H1 (cell line): ENCODE measurements around the gene NDUFS7.

ENCODE experiments used
- ATF2 ChIP-seq: IDR thresholded peaks from 2 replicates; pipeline ENCODE4 v1.6.1; 2012; ENCODE audit warnings: low read length, inconsistent platforms
- CTCF ChIP-seq, 3 experiments: IDR thresholded peaks; 1 replicate in 2 of 3; 2 replicates in 1 of 3; pipeline versions ENCODE4 v1.5.1 to v1.6.1; 2011; ENCODE audit warnings: low read length in 3 of 3, mild to moderate bottlenecking in 3 of 3, inconsistent platforms in 2 of 3, low read depth in 1 of 3, moderate library complexity in 1 of 3; ENCODE audit not compliant: insufficient read depth in 1 of 3; ENCODE audit errors: control extremely low read depth in 1 of 3
- EZH2 ChIP-seq: fragments of 200-600 bp; sonication (generic); IDR thresholded peaks from 2 replicates; pipeline ENCODE4 v1.7.1; 2012; ENCODE audit warnings: low read depth, mild to moderate bottlenecking, moderate library complexity, low read length, inconsistent platforms; ENCODE audit not compliant: severe bottlenecking
- FOSL1 ChIP-seq: IDR thresholded peaks from 2 replicates; pipeline ENCODE4 v1.6.1; 2011; ENCODE audit warnings: mild to moderate bottlenecking, low read depth, low read length, moderate library complexity; ENCODE audit not compliant: insufficient read depth
- JUN ChIP-seq: IDR thresholded peaks from 2 replicates; pipeline ENCODE4 v1.6.1; 2011; ENCODE audit warnings: low read depth, mild to moderate bottlenecking, improper control_type of control experiment, low read length
- RFX5 ChIP-seq: IDR thresholded peaks from 2 replicates; pipeline ENCODE4 v1.6.1; 2011; ENCODE audit warnings: low read depth, low read length, improper control_type of control experiment, borderline replicate concordance
- SUZ12 ChIP-seq: fragments of 200-600 bp; sonication (generic); IDR thresholded peaks from 2 replicates; pipeline ENCODE4 v1.6.1; 2012; ENCODE audit warnings: mild to moderate bottlenecking, inconsistent platforms, low read length, moderate library complexity, mixed read lengths

GRCh38 chr19:1379961-1380489 lies 3.7 kb upstream of the NDUFS7 start:
- TF ChIP-seq RFX5 (no peak), ATF2 (no peak), EZH2 (no peak), CTCF (IDR thresholded peaks at IDR 0.05; ENCODE audit: control extremely low read depth in 1 of 3, insufficient read depth in 1 of 3, low read depth in 1 of 3, low read length in 3 of 3) (no peak), FOSL1 (no peak), JUN (no peak), SUZ12 (no peak)
